Suppressor macrophage treated with lipopolysaccharide for 1 hour (primary cell): ENCODE data around the gene LARP4B.
"Not testable (repeated sequence)": the region's sequence is repeated elsewhere in the genome, so short reads cannot be mapped to it uniquely, and the experiment has no call there.

Experiments used
- DNase-seq, 3 donors: peaks; one replicate each; pipeline ENCODE4 v3.0.0-alpha.2; 2020 to 2022

Gene LARP4B

GRCh38 chr10:785089-785860 lies 146.2 kb downstream of the LARP4B start:
- no peak for DNase-seq

- DNase-seq: peak; percentile 43 to 70 (median 49)
Measured at GRCh38 chr10:784403-785088, 147.0 kb downstream of the LARP4B start.

- no peak for DNase-seq
Measured at GRCh38 chr10:782751-783648, 148.5 kb downstream of the LARP4B start.

- no peak for DNase-seq
Measured at GRCh38 chr10:780536-781524, 150.7 kb downstream of the LARP4B start.

GRCh38 chr10:778626-779330 lies 152.7 kb downstream of the LARP4B start:
- DNase-seq: no peak

GRCh38 chr10:777913-778479 lies 153.5 kb downstream of the LARP4B start:
- DNase-seq: no peak

- DNase-seq: no peak
Measured at GRCh38 chr10:776772-777171, 154.7 kb downstream of the LARP4B start.

GRCh38 chr10:775245-776075 lies 156.0 kb downstream of the LARP4B start:
- DNase-seq: peak; percentile 32 to 40 (median 38)

GRCh38 chr10:774661-775244 lies 156.8 kb downstream of the LARP4B start:
- no peak for DNase-seq

- no peak for DNase-seq
Measured at GRCh38 chr10:774223-774622, 157.3 kb downstream of the LARP4B start.

GRCh38 chr10:773562-774161 lies 157.8 kb downstream of the LARP4B start:
- DNase-seq: no peak

- no peak for DNase-seq
Measured at GRCh38 chr10:772227-772637, 159.3 kb downstream of the LARP4B start.

- no peak for DNase-seq
Measured at GRCh38 chr10:771647-772046, 159.9 kb downstream of the LARP4B start.

- no peak for DNase-seq
Measured at GRCh38 chr10:770975-771374, 160.5 kb downstream of the LARP4B start.

GRCh38 chr10:770048-770712 lies 161.3 kb downstream of the LARP4B start:
- not testable (repeated sequence) for DNase-seq

GRCh38 chr10:767794-768193 lies 163.7 kb downstream of the LARP4B start:
- no peak for DNase-seq

GRCh38 chr10:767211-767610 lies 164.3 kb downstream of the LARP4B start:
- no peak for DNase-seq

GRCh38 chr10:761376-761775 lies 170.1 kb downstream of the LARP4B start:
- DNase-seq: no peak

GRCh38 chr10:760622-761021 lies 170.9 kb downstream of the LARP4B start:
- no peak for DNase-seq
